ENCODE results near the gene SLX9. TPM values are rescaled to one million over a fixed set of nuclear protein-coding genes. Genes with fewer than 3 reads are reported as not detected.

Gene SLX9
- total RNA-seq, 2 experiments from 2014 or later = 18.6 to 61.6 TPM

GRCh38 chr21:44972821-44973220, 33.0 kb downstream of the SLX9 start:
- Histone ChIP-seq H3K4me2 (ENCODE audit: low read length) (no peak overlapping the region), H2AFZ (ENCODE audit: low read length) (no peak overlapping the region), H4K20me1 (ENCODE audit: insufficient read depth, low read length) (no peaks in the 10 kb centered on the region), H3K9me3 (ENCODE audit: low read length) (no peaks in the 10 kb centered on the region), H3K27ac (ENCODE audit: low read depth, low read length, poor library complexity, severe bottlenecking) (no peak overlapping the region), H3K4me1 (ENCODE audit: insufficient read depth, low read length, poor library complexity, severe bottlenecking) (no peaks in the 10 kb centered on the region), H3K4me3 (ENCODE audit: low read depth, low read length, poor library complexity, severe bottlenecking) (no peak overlapping the region), H3K9me2 (ENCODE audit: insufficient read depth, low read length) (no peaks in the 10 kb centered on the region), H3K79me2 (ENCODE audit: insufficient read depth, low read depth, low read length) (no peaks in the 10 kb centered on the region), H3K36me3 (ENCODE audit: insufficient read depth, low read length) (peaks cover 33% of the 10 kb centered on the region)
- TF ChIP-seq EZH2phosphoT487 (IDR thresholded peaks at IDR 0.05; ENCODE audit: borderline replicate concordance, low read depth, low read length) (no peak), CTCF (conservative IDR thresholded peaks at IDR 0.05; ENCODE audit: low read length) (no peak)
- intact Hi-C loops (cut with micrococcal nuclease; ENCODE audit: unreplicated experiment) = no loop called here
- ChIA-PET POLR2A (interaction anchor here (0.6 kb wide), 1 partner anchor 435 kb away, joined by 3 read pairs; no protein-coding TSS in a partner anchor), CTCF (ENCODE audit: unreplicated experiment) (no interaction called here)
- BruUV-seq (replicated peaks) = no TSS peak
- DNase-seq (ENCODE audit: low spot score) = no peak

- POLR2A ChIA-PET = interaction anchor here (0.6 kb wide), 1 partner anchor 436 kb away, joined by 3 read pairs; no protein-coding TSS in a partner anchor
- no peaks in the 10 kb centered on the region for H3K9me2 ChIP-seq (ENCODE audit: insufficient read depth, low read length)
- CTCF ChIA-PET (ENCODE audit: unreplicated experiment) = no interaction called here
- H3K4me2 ChIP-seq (ENCODE audit: low read length) = no peak overlapping the region
- DNase-seq (ENCODE audit: low spot score) = no peak
- intact Hi-C loops (cut with micrococcal nuclease; ENCODE audit: unreplicated experiment) = no loop called here
- TF ChIP-seq EZH2phosphoT487 (IDR thresholded peaks at IDR 0.05; ENCODE audit: borderline replicate concordance, low read depth, low read length) (no peak), CTCF (conservative IDR thresholded peaks at IDR 0.05; ENCODE audit: low read length) (no peak)
- no TSS peak for BruUV-seq (replicated peaks)
- no peaks in the 10 kb centered on the region for H4K20me1 ChIP-seq (ENCODE audit: insufficient read depth, low read length)
- no peaks in the 10 kb centered on the region for H3K79me2 ChIP-seq (ENCODE audit: insufficient read depth, low read depth, low read length)
- H3K9me3 ChIP-seq (ENCODE audit: low read length) = no peaks in the 10 kb centered on the region
- no peaks in the 10 kb centered on the region for H3K4me1 ChIP-seq (ENCODE audit: insufficient read depth, low read length, poor library complexity, severe bottlenecking)
- no peak overlapping the region for H3K27ac ChIP-seq (ENCODE audit: low read depth, low read length, poor library complexity, severe bottlenecking)
- no peak overlapping the region for H3K4me3 ChIP-seq (ENCODE audit: low read depth, low read length, poor library complexity, severe bottlenecking)
- H3K36me3 ChIP-seq (ENCODE audit: insufficient read depth, low read length) = peaks cover 25% of the 10 kb centered on the region
- no peak overlapping the region for H2AFZ ChIP-seq (ENCODE audit: low read length)
Observed at GRCh38 chr21:44973598-44973997, 33.8 kb downstream of the SLX9 start.

GRCh38 chr21:44974676-44975075, 34.8 kb downstream of the SLX9 start:
- no peak overlapping the region for H2AFZ ChIP-seq (ENCODE audit: low read length)
- intact Hi-C loops (cut with micrococcal nuclease; ENCODE audit: unreplicated experiment) = no loop called here
- no peaks in the 10 kb centered on the region for H3K9me3 ChIP-seq (ENCODE audit: low read length)
- H3K4me1 ChIP-seq (ENCODE audit: insufficient read depth, low read length, poor library complexity, severe bottlenecking) = no peaks in the 10 kb centered on the region
- no peaks in the 10 kb centered on the region for H3K79me2 ChIP-seq (ENCODE audit: insufficient read depth, low read depth, low read length)
- H3K4me3 ChIP-seq (ENCODE audit: low read depth, low read length, poor library complexity, severe bottlenecking) = no peak overlapping the region
- TF ChIP-seq CTCF (conservative IDR thresholded peaks at IDR 0.05; ENCODE audit: low read length) (no peak), EZH2phosphoT487 (IDR thresholded peaks at IDR 0.05; ENCODE audit: borderline replicate concordance, low read depth, low read length) (no peak)
- ChIA-PET POLR2A (no interaction called here), CTCF (ENCODE audit: unreplicated experiment) (no interaction called here)
- no TSS peak for BruUV-seq (replicated peaks)
- H3K36me3 ChIP-seq (ENCODE audit: insufficient read depth, low read length) = peaks cover 17% of the 10 kb centered on the region
- H4K20me1 ChIP-seq (ENCODE audit: insufficient read depth, low read length) = no peaks in the 10 kb centered on the region
- H3K9me2 ChIP-seq (ENCODE audit: insufficient read depth, low read length) = no peaks in the 10 kb centered on the region
- no peak overlapping the region for H3K4me2 ChIP-seq (ENCODE audit: low read length)
- DNase-seq (ENCODE audit: low spot score) = no peak
- no peak overlapping the region for H3K27ac ChIP-seq (ENCODE audit: low read depth, low read length, poor library complexity, severe bottlenecking)
